ENCODE data around the gene PLAA. TPM values are rescaled to one million over a fixed set of nuclear protein-coding genes. Genes with fewer than 3 reads are reported as not detected.
A peak's percentile ranks its signal among the peaks of the same experiment; 100 is the strongest.

PLAA gene
- total RNA-seq, 3 donors from 2014 or later, result 26.2 to 27.4 (median 27.1) TPM

DNA sequence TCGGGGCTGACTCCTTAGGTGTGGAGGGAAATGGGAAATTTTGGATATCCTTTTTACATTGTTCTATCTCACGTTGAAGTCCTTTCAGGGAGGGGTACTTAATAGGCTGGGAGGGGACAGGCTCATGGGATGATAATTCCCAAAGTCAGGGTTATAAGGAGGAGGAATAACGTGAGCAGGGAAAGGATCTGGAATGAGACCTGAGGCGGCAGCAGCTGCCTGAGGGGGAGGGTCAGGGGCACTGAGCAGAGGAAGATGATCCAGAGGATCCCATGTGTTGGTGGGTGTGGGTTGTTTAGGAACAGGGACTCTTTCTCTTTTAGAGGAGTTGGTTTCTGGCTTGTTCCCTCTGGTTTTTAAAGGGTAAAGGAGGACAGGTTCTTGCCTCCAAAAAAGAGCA lies 27.9 kb upstream of the PLAA start:
- Histone ChIP-seq H3K36me3 (no peaks in the 10 kb centered on the region), H3K4me1 (no peaks in the 10 kb centered on the region), H3K4me3 (no peak overlapping the region), H3K27me3 (no peaks in the 10 kb centered on the region), H3K27ac (no peak overlapping the region), H3K9me3 (no peaks in the 10 kb centered on the region)
- DNase-seq (ENCODE audit: low spot score in 2 of 2), result no peak
- TF ChIP-seq POLR2AphosphoS5 (IDR thresholded peaks at IDR 0.05), result no peak
- TF ChIP-seq, protein P1, sequence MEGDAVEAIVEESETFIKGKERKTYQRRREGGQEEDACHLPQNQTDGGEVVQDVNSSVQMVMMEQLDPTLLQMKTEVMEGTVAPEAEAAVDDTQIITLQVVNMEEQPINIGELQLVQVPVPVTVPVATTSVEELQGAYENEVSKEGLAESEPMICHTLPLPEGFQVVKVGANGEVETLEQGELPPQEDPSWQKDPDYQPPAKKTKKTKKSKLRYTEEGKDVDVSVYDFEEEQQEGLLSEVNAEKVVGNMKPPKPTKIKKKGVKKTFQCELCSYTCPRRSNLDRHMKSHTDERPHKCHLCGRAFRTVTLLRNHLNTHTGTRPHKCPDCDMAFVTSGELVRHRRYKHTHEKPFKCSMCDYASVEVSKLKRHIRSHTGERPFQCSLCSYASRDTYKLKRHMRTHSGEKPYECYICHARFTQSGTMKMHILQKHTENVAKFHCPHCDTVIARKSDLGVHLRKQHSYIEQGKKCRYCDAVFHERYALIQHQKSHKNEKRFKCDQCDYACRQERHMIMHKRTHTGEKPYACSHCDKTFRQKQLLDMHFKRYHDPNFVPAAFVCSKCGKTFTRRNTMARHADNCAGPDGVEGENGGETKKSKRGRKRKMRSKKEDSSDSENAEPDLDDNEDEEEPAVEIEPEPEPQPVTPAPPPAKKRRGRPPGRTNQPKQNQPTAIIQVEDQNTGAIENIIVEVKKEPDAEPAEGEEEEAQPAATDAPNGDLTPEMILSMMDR (IDR thresholded peaks at IDR 0.05), result no peak
- TF ChIP-seq POLR2A (IDR thresholded peaks at IDR 0.05), result no peak
- intact Hi-C loops (cut with DNase I; ENCODE audit: low total_unique reads), result no loop called here

DNA sequence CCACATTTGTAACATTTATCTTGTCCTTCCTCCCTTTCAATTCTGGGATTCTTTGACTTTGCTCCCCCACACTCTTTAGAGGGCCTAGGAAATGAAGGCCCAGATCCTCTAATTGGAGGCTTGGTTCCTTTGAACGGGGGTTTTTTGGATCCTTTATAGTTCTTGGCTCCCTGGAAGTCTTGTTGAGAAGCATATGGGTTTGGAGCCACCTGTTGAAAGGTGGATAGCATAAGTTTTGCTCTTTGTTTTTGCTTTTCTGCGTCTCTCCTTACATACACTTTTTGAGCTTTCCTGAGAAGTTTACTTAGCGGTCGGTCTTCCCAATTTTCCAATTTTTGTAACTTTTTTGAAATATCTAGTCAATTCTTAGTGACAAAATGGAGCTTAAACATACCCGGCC lies 26.9 kb upstream of the PLAA start:
- Histone ChIP-seq H3K27me3 (no peaks in the 10 kb centered on the region), H3K27ac (no peak overlapping the region), H3K36me3 (no peaks in the 10 kb centered on the region), H3K9me3 (no peaks in the 10 kb centered on the region), H3K4me1 (no peaks in the 10 kb centered on the region), H3K4me3 (no peak overlapping the region)
- intact Hi-C loops (cut with DNase I; ENCODE audit: low total_unique reads), result no loop called here
- no peak for DNase-seq (ENCODE audit: low spot score in 2 of 2)
- TF ChIP-seq, protein P1 (IDR thresholded peaks at IDR 0.05), result no peak
- TF ChIP-seq POLR2A (IDR thresholded peaks at IDR 0.05) (no peak), POLR2AphosphoS5 (IDR thresholded peaks at IDR 0.05) (no peak)

GRCh38 chr9:26971721-26972120 lies 24.7 kb upstream of the PLAA start:
- TF ChIP-seq POLR2AphosphoS5 (IDR thresholded peaks at IDR 0.05) (no peak), POLR2A (IDR thresholded peaks at IDR 0.05) (no peak)
- TF ChIP-seq, protein P1 (IDR thresholded peaks at IDR 0.05), result no peak

DNA sequence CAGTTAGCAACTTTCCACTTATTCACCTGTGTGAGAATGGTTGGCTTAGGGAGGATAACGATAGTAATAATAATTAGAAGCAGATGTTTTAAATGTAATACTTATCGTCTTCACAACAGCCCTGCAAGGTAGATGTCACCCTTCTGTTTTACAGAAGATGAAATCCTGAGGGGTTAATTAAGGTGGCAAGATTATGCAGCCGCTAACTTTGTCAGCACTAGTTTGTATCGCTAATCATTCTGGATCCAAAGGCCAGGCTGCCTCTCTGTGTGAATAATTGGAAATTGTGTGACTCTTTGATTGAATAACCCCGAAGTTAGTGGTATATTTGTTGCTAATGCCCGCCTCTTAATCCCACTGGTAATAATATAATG lies 9.8 kb upstream of the PLAA start:
- H3K27me3 ChIP-seq, result no peaks in the 10 kb centered on the region
- peaks cover 0 to 8% of the 10 kb centered on the region in 2 donors for H3K4me1 ChIP-seq
- peak overlapping the region; percentile 91 to 93 for H3K27ac ChIP-seq
- no peaks in the 10 kb centered on the region for H3K9me3 ChIP-seq
- H3K4me3 ChIP-seq, result peak overlapping the region; percentile 48 to 83 (median 67)
- intact Hi-C loops (cut with DNase I; ENCODE audit: low total_unique reads), result loop anchor here (5.0 kb wide), 1 partner anchor 580 kb away; no protein-coding TSS in a partner anchor
- TF ChIP-seq POLR2A (IDR thresholded peaks at IDR 0.05) (no peak), POLR2AphosphoS5 (IDR thresholded peaks at IDR 0.05) (no peak)
- TF ChIP-seq, protein P1 (IDR thresholded peaks at IDR 0.05), result no peak
- DNase-seq (ENCODE audit: low spot score in 2 of 2), result no peak
- no peaks in the 10 kb centered on the region for H3K36me3 ChIP-seq

More at GRCh38 chr9:26971721-26972120, 24.7 kb upstream of the PLAA start:
- H3K4me3 ChIP-seq, result no peak overlapping the region
- no peak overlapping the region for H3K27ac ChIP-seq
- H3K9me3 ChIP-seq, result no peaks in the 10 kb centered on the region
- no peaks in the 10 kb centered on the region for H3K4me1 ChIP-seq
- intact Hi-C loops (cut with DNase I; ENCODE audit: low total_unique reads), result no loop called here
- no peaks in the 10 kb centered on the region for H3K36me3 ChIP-seq
- no peak for DNase-seq (ENCODE audit: low spot score in 2 of 2)
- no peaks in the 10 kb centered on the region for H3K27me3 ChIP-seq

- H3K27me3 ChIP-seq, result no peaks in the 10 kb centered on the region
- DNase-seq (ENCODE audit: low spot score in 2 of 2), result peak; percentile 97 to 98
- no peaks in the 10 kb centered on the region for H3K36me3 ChIP-seq
- H3K4me3 ChIP-seq, result peak within 1 kb of the TSS; percentile 48 to 83 (median 67)
- H3K9me3 ChIP-seq, result no peaks in the 10 kb centered on the region
- intact Hi-C loops (cut with DNase I; ENCODE audit: low total_unique reads), result loop anchor here (5.0 kb wide), 1 partner anchor 581 kb away; no protein-coding TSS in a partner anchor
- H3K4me1 ChIP-seq, result peaks cover 0 to 8% of the 10 kb centered on the region in 2 donors
- peak within 1 kb of the TSS; percentile 91 to 93 for H3K27ac ChIP-seq
- TF ChIP-seq POLR2A (IDR thresholded peaks at IDR 0.05), result peak; percentile 12
- TF ChIP-seq, protein P1 (IDR thresholded peaks at IDR 0.05), result no peak
- peak; percentile 28 to 68 (median 65) for TF ChIP-seq POLR2AphosphoS5 (IDR thresholded peaks at IDR 0.05)
Observed at GRCh38 chr9:26955921-26956859, 9.1 kb upstream of the PLAA start, which contains the start of gene IFT74. IFT74 (plus strand) TSS chr9:26956412; CDS start chr9:26961968, 5,556 bp downstream.

All from breast epithelium (tissue), 4 donors.